ENCODE results near the gene EP400.

The EP400 gene

DNA sequence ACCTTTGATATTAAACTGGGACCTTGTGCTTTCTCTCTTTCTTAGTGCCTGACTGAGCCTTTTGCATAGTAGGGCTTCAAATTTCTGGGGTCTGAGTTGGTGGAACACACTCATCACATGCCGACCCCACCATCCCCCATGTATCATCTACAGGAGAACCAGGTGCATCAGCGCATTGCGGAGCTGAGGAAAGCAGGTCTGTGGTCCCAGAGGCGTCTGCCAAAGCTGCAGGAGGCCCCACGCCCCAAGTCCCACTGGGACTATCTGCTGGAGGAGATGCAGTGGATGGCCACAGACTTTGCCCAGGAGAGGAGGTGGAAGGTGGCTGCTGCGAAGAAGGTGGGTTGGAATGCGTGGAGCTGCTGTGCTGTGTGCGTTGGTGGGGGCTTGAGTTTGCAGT, 37.8 kb downstream of the EP400 start:
- no peak overlapping the region for H3K4me3 ChIP-seq (ENCODE audit: low read depth, low read length)
- DNase-seq (ENCODE audit: low read depth, low spot score): no peak
- in situ Hi-C loops (cut with HindIII; ENCODE audit: low sequenced_read_pairs): no loop called here
- no peak for TF ChIP-seq CTCF (IDR thresholded peaks at IDR 0.05; ENCODE audit: low read depth, low read length)

DNA sequence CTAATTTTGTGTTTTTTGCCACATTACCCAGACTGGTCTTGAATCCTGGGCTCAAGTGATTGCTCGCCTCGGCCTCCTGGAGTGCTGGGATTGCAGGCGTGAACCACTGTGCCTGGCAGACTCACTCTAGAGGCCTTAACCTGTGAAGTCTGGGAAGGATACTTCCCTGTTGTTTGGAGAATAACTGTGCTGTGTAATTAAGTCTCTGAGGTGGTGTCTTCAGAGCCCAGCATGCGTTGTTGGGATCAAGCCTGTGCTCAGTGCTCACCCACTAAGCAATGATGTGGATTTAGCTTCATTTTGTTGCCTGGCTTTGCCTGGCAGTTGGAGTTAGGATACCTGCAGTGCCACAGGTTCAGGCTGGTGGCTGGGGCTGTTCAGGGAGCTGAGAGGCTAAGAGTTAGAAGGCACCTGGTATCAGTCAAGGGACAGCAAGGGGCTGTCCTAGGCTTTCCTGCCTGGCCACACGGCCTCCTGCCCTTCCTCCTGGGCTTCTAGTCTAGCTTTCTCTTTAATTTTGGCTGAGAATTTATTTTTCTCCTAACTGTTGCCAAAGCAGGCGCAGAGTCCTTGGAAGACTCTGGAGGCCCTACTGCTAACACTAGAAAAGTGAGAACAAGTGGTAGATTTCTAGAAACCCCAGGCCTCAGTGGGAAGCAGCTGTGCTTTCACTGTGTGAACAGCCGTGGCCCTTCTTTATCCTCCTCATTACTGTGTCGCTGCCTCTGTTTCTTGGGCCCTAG, 38.5 kb downstream of the EP400 start:
- in situ Hi-C loops (cut with HindIII; ENCODE audit: low sequenced_read_pairs): no loop called here
- no peak overlapping the region for H3K4me3 ChIP-seq (ENCODE audit: low read depth, low read length)
- no peak for TF ChIP-seq CTCF (IDR thresholded peaks at IDR 0.05; ENCODE audit: low read depth, low read length)
- no peak for DNase-seq (ENCODE audit: low read depth, low spot score)

- DNase-seq (ENCODE audit: low read depth, low spot score): no peak
- no peak overlapping the region for H3K4me3 ChIP-seq (ENCODE audit: low read depth, low read length)
- TF ChIP-seq CTCF (IDR thresholded peaks at IDR 0.05; ENCODE audit: low read depth, low read length): no peak
- in situ Hi-C loops (cut with HindIII; ENCODE audit: low sequenced_read_pairs): no loop called here
These were observed 39.3 kb downstream of the EP400 start for GRCh38 chr12:131989021-131989420.

DNA sequence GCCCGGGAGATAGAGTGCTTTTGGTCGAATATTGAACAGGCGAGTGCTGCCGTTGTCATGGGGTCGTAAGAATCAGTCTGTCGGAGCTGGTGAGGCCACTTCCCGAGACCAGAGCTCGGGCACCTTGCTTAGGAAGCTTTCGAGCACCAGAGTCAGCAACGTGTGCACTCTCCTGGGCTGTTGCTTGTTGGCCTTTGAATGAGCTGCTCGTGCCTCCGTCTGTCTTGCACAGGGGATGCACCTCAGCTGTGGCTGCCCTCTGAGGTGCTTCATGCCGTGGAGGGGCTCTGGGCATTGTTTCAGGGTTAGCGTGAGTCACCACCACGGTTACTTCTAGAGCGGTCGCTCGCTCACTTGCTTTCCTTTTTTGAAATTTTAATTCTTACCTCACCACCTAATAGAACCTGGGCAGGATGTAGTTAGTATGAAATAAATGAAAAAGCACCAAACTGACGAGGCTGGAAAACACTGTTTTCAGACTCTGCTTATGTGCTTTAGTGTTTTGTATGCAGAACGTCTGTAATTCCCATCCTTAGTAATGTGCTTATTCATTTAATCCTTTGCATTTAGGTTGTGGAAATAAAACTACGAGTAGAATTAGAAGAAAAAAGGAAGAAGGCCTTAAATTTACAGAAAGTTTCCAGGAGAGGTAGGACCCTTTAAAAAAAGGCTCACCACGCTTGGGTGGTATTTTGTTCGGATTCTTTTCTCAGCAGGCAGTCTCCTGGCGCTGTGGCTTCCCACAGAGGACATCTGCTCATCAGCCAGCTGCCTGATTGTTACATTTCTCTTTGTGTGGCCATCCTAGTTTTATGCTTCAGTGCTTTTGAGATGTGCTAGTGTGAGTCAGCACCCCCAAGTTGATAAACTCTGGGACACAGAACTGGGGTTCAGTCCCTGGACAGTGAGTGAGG, 40.6 kb downstream of the EP400 start:
- in situ Hi-C loops (cut with HindIII; ENCODE audit: low sequenced_read_pairs): no loop called here
- TF ChIP-seq CTCF (IDR thresholded peaks at IDR 0.05; ENCODE audit: low read depth, low read length): no peak
- H3K4me3 ChIP-seq (ENCODE audit: low read depth, low read length): no peak overlapping the region
- DNase-seq (ENCODE audit: low read depth, low spot score): peak; percentile 69

GRCh38 chr12:131990980-131991305, 41.2 kb downstream of the EP400 start:
- in situ Hi-C loops (cut with HindIII; ENCODE audit: low sequenced_read_pairs): no loop called here
- H3K4me3 ChIP-seq (ENCODE audit: low read depth, low read length): no peak overlapping the region
- TF ChIP-seq CTCF (IDR thresholded peaks at IDR 0.05; ENCODE audit: low read depth, low read length): no peak
- DNase-seq (ENCODE audit: low read depth, low spot score): no peak

GRCh38 chr12:131991816-131992430, 42.2 kb downstream of the EP400 start:
- no peak for DNase-seq (ENCODE audit: low read depth, low spot score)
- TF ChIP-seq CTCF (IDR thresholded peaks at IDR 0.05; ENCODE audit: low read depth, low read length): no peak
- in situ Hi-C loops (cut with HindIII; ENCODE audit: low sequenced_read_pairs): no loop called here
- H3K4me3 ChIP-seq (ENCODE audit: low read depth, low read length): no peak overlapping the region
